GM23338 (cell line): ENCODE data around the gene IMPG1.

ENCODE experiments used
- CTCF ChIP-seq, 2 experiments: fragments of 200-600 bp in 1 of 2; sonication (generic) in 1 of 2; conservative IDR thresholded peaks; 2 replicates each; pipeline versions ENCODE4 v1.5.1 to v1.6.1; 2016 to 2017; ENCODE audit warnings: antibody characterized with exemption in 2 of 2, low read depth in 2 of 2, mild to moderate bottlenecking in 2 of 2, moderate library complexity in 1 of 2
- EZH2 ChIP-seq: fragments of 200-600 bp; sonication (generic); IDR thresholded peaks from one replicate; pipeline ENCODE4 v1.8.0; 2017; ENCODE audit warnings: antibody characterized with exemption, mild to moderate bottlenecking, low read depth; ENCODE audit not compliant: unreplicated experiment
- EZH2phosphoT487 ChIP-seq: fragments of 200-600 bp; sonication (generic); IDR thresholded peaks from one replicate; pipeline ENCODE4 v1.8.1; 2018; ENCODE audit warnings: antibody characterized with exemption; ENCODE audit not compliant: unreplicated experiment

GRCh38 chr6:75931011-75931680 is 141.3 kb downstream of the IMPG1 start:
- TF ChIP-seq CTCF (conservative IDR thresholded peaks at IDR 0.05; ENCODE audit: low read depth in 2 of 2) (no peak), EZH2phosphoT487 (no peak), EZH2 (no peak)
